Left ventricle myocardium inferior (tissue), 1 donor: Measurements from ENCODE around the gene IL22RA2. TPM values are rescaled to one million over a fixed set of nuclear protein-coding genes. Genes with fewer than 3 reads are reported as not detected.

ENCODE experiments used
- DNase-seq: peaks from one replicate; pipeline ENCODE4 v3.0.0-alpha.2; 2020
- H3K27ac ChIP-seq: fragments of 200-600 bp; replicated peaks from 2 replicates; pipeline ENCODE4 v1.8.0; 2021
- H3K27me3 ChIP-seq: fragments of 200-600 bp; 2 replicates; pipeline ENCODE4 v1.8.0; 2021; ENCODE audit warnings: low read depth
- H3K36me3 ChIP-seq: fragments of 200-600 bp; 2 replicates; pipeline ENCODE4 v1.8.0; 2021
- H3K4me1 ChIP-seq: fragments of 200-600 bp; 2 replicates; pipeline ENCODE4 v1.8.0; 2021
- H3K4me3 ChIP-seq: fragments of 200-600 bp; 2 replicates; pipeline ENCODE4 v1.8.0; 2021; ENCODE audit warnings: mild to moderate bottlenecking, moderate library complexity
- H3K9me3 ChIP-seq: fragments of 200-600 bp; replicated peaks from 2 replicates; pipeline ENCODE4 v1.8.0; 2021
- CTCF ChIP-seq: fragments of 200-600 bp; IDR thresholded peaks from 2 replicates; pipeline ENCODE4 v1.8.0; 2021; ENCODE audit warnings: antibody characterized with exemption, mild to moderate bottlenecking, borderline replicate concordance
- intact Hi-C: fragments of 100-400 bp; cut with micrococcal nuclease; formaldehyde crosslinking; loops from one replicate; pipeline ENCODE4 v1.11.0; 2022
- total RNA-seq: library from RNA; stranded (reverse); fragmentation: NEBNext Ultra II Directional; extraction: Animal tissue kit (Norgen Biotek cat#: 25700); gene quantifications from one replicate; pipeline ENCODE4 v1.2.1, GENCODE V29; 2021
- donor health status: DM: no; HTN: yes; CAD: no; lungs with severe emphysema.

Gene IL22RA2
- total RNA-seq, 1 donor from 2014 or later, result not detected

GRCh38 chr6:137163732-137164318, 9.6 kb downstream of the IL22RA2 start:
- TF ChIP-seq CTCF, result no peak
- Histone ChIP-seq H3K4me1 (peaks cover 30% of the 10 kb centered on the region), H3K27ac (no peak overlapping the region), H3K4me3 (no peak overlapping the region), H3K9me3 (no peaks in the 10 kb centered on the region), H3K27me3 (no peaks in the 10 kb centered on the region), H3K36me3 (no peaks in the 10 kb centered on the region)
- intact Hi-C loops, result no loop called here
- DNase-seq, result no peak

GRCh38 chr6:137162692-137163306, 10.6 kb downstream of the IL22RA2 start:
- peaks cover 30% of the 10 kb centered on the region for H3K4me1 ChIP-seq
- DNase-seq, result no peak
- no peaks in the 10 kb centered on the region for H3K27me3 ChIP-seq
- intact Hi-C loops, result no loop called here
- no peaks in the 10 kb centered on the region for H3K36me3 ChIP-seq
- H3K4me3 ChIP-seq, result no peak overlapping the region
- H3K27ac ChIP-seq, result no peak overlapping the region
- H3K9me3 ChIP-seq, result no peaks in the 10 kb centered on the region
- TF ChIP-seq CTCF, result no peak

- Histone ChIP-seq H3K27me3 (no peaks in the 10 kb centered on the region), H3K4me3 (no peak overlapping the region), H3K9me3 (no peaks in the 10 kb centered on the region), H3K27ac (no peak overlapping the region), H3K36me3 (no peaks in the 10 kb centered on the region), H3K4me1 (peaks cover 30% of the 10 kb centered on the region)
- intact Hi-C loops, result no loop called here
- no peak for DNase-seq
- TF ChIP-seq CTCF, result no peak
These were observed 11.5 kb downstream of the IL22RA2 start for GRCh38 chr6:137161949-137162348.

GRCh38 chr6:137160763-137161162, 12.7 kb downstream of the IL22RA2 start:
- peaks cover 30% of the 10 kb centered on the region for H3K4me1 ChIP-seq
- no peaks in the 10 kb centered on the region for H3K9me3 ChIP-seq
- intact Hi-C loops, result no loop called here

GRCh38 chr6:137159912-137160311, 13.5 kb downstream of the IL22RA2 start:
- intact Hi-C loops, result no loop called here
- Histone ChIP-seq H3K9me3 (no peaks in the 10 kb centered on the region), H3K27ac (no peak overlapping the region), H3K36me3 (no peaks in the 10 kb centered on the region), H3K4me3 (no peak overlapping the region), H3K4me1 (peaks cover 30% of the 10 kb centered on the region), H3K27me3 (no peaks in the 10 kb centered on the region)
- DNase-seq, result no peak
- no peak for TF ChIP-seq CTCF

More at GRCh38 chr6:137160763-137161162, 12.7 kb downstream of the IL22RA2 start:
- Histone ChIP-seq H3K36me3 (no peaks in the 10 kb centered on the region), H3K27me3 (no peaks in the 10 kb centered on the region), H3K4me3 (no peak overlapping the region), H3K27ac (no peak overlapping the region)
- TF ChIP-seq CTCF, result no peak
- no peak for DNase-seq
